Epithelial cell of esophagus (primary cell): ENCODE results near the gene SEC24B.

Source experiments
- DNase-seq: peaks from one replicate; pipeline ENCODE4 v3.0.0; 2010; ENCODE audit warnings: low read depth
- H3K4me3 ChIP-seq: 2 replicates; pipeline ENCODE4 v1.5.1; 2011; ENCODE audit warnings: mild to moderate bottlenecking, low read length, control low read depth
- TF ChIP-seq, protein P1 (sequence below): IDR thresholded peaks from 2 replicates; pipeline ENCODE4 v1.5.1; 2011; ENCODE audit warnings: low read depth, mild to moderate bottlenecking, low read length, control low read depth, inconsistent platforms; ENCODE audit not compliant: insufficient read depth; ENCODE audit errors: missing control alignments

Gene SEC24B

GRCh38 chr4:109412776-109413175 lies 20.8 kb upstream of the SEC24B start:
- TF ChIP-seq, protein P1, sequence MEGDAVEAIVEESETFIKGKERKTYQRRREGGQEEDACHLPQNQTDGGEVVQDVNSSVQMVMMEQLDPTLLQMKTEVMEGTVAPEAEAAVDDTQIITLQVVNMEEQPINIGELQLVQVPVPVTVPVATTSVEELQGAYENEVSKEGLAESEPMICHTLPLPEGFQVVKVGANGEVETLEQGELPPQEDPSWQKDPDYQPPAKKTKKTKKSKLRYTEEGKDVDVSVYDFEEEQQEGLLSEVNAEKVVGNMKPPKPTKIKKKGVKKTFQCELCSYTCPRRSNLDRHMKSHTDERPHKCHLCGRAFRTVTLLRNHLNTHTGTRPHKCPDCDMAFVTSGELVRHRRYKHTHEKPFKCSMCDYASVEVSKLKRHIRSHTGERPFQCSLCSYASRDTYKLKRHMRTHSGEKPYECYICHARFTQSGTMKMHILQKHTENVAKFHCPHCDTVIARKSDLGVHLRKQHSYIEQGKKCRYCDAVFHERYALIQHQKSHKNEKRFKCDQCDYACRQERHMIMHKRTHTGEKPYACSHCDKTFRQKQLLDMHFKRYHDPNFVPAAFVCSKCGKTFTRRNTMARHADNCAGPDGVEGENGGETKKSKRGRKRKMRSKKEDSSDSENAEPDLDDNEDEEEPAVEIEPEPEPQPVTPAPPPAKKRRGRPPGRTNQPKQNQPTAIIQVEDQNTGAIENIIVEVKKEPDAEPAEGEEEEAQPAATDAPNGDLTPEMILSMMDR: no peak
- no peak for DNase-seq
- H3K4me3 ChIP-seq: no peak overlapping the region

DNA sequence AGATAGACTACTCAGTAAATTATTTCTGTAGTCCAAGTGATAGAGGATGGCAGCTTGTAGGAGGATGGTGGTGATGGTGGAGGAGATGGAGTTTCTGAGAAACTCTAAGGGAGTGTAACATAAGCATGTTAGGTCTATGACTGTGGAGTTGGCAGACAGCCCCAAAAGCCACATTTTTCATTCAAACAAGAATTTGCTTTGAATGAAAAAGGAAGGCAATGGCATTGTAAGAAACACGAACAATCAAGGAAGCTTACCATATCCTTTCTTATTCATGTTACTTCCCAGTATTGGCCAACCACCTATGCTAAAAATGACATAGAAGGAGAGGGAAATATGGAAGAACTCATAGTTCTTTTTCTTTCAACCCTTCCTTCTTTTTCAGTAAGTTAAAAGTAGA lies 18.7 kb upstream of the SEC24B start:
- TF ChIP-seq, protein P1: no peak
- H3K4me3 ChIP-seq: no peak overlapping the region
- no peak for DNase-seq

DNA sequence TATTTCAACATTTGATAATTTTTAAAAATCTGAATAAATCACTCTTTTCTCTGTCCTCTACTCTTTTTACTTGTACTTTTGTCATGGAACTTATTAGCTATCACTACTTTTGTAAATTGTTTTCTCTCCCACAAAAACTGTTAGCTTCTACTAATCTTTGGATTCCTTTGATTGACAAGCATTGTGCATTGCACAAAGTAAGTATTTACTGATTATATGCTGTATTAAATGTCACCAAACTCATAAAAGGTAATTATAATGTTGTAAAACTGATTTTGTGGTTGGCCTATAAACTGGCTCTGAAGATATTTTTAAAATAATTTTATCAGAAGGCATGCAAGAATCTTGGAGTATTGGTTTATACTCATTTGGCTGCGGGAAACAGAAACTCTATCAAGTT lies 15.0 kb upstream of the SEC24B start:
- no peak for DNase-seq
- TF ChIP-seq, protein P1: no peak

GRCh38 chr4:109419679-109420078 lies 13.9 kb upstream of the SEC24B start:
- TF ChIP-seq, protein P1: no peak
- DNase-seq: no peak
- no peak overlapping the region for H3K4me3 ChIP-seq

More for the DNA sequence above, 15.0 kb upstream of the SEC24B start:
- no peak overlapping the region for H3K4me3 ChIP-seq

- no peak overlapping the region for H3K4me3 ChIP-seq
- TF ChIP-seq, protein P1: no peak
- no peak for DNase-seq
These were observed 9.3 kb upstream of the SEC24B start for GRCh38 chr4:109424093-109424841.

DNA sequence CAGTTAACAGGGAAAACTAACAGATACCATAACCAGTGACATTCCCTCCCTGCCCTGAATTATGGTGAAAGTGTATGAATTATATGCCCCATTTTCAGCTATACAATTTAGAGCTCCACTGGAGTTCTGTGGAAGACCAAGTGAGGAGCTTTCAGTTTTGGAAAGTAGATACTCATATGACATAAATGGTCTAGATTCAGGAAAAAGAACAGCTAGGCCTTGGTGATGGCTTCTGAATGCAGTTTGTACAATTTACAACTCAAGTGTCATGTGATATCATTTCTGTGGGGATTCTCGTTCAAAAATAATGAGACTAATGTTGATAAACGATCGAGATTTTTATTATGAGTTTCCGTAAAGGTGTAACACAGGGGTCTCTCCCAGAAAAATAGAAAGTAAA lies 8.2 kb upstream of the SEC24B start:
- DNase-seq: no peak
- TF ChIP-seq, protein P1: no peak
- no peak overlapping the region for H3K4me3 ChIP-seq

GRCh38 chr4:109429545-109429944 lies 4.1 kb upstream of the SEC24B start:
- TF ChIP-seq, protein P1: no peak
- no peak overlapping the region for H3K4me3 ChIP-seq
- DNase-seq: peak; percentile 78
